ENCODE data around the gene PPP2R2C.

PPP2R2C gene

GRCh38 chr4:6322761-6323566 is 149.4 kb downstream of the PPP2R2C start:
- H3K4me3 ChIP-seq (ENCODE audit: low read depth, low read length) = no peak overlapping the region
- DNase-seq (ENCODE audit: low read depth, low spot score) = no peak
- no peak for TF ChIP-seq CTCF (IDR thresholded peaks at IDR 0.05; ENCODE audit: low read depth, low read length)
- in situ Hi-C loops (cut with HindIII; ENCODE audit: low sequenced_read_pairs) = no loop called here

GRCh38 chr4:6322067-6322760 is 150.2 kb downstream of the PPP2R2C start:
- DNase-seq (ENCODE audit: low read depth, low spot score) = no peak
- H3K4me3 ChIP-seq (ENCODE audit: low read depth, low read length) = no peak overlapping the region
- no peak for TF ChIP-seq CTCF (IDR thresholded peaks at IDR 0.05; ENCODE audit: low read depth, low read length)
- in situ Hi-C loops (cut with HindIII; ENCODE audit: low sequenced_read_pairs) = no loop called here

GRCh38 chr4:6321361-6321760 is 151.1 kb downstream of the PPP2R2C start:
- H3K4me3 ChIP-seq (ENCODE audit: low read depth, low read length) = no peak overlapping the region
- TF ChIP-seq CTCF (IDR thresholded peaks at IDR 0.05; ENCODE audit: low read depth, low read length) = no peak
- in situ Hi-C loops (cut with HindIII; ENCODE audit: low sequenced_read_pairs) = no loop called here
- no peak for DNase-seq (ENCODE audit: low read depth, low spot score)

GRCh38 chr4:6320663-6321062 is 151.8 kb downstream of the PPP2R2C start:
- no peak for DNase-seq (ENCODE audit: low read depth, low spot score)
- TF ChIP-seq CTCF (IDR thresholded peaks at IDR 0.05; ENCODE audit: low read depth, low read length) = no peak
- H3K4me3 ChIP-seq (ENCODE audit: low read depth, low read length) = no peak overlapping the region
- in situ Hi-C loops (cut with HindIII; ENCODE audit: low sequenced_read_pairs) = no loop called here

- H3K4me3 ChIP-seq (ENCODE audit: low read depth, low read length) = no peak overlapping the region
- in situ Hi-C loops (cut with HindIII; ENCODE audit: low sequenced_read_pairs) = no loop called here
- no peak for TF ChIP-seq CTCF (IDR thresholded peaks at IDR 0.05; ENCODE audit: low read depth, low read length)
- DNase-seq (ENCODE audit: low read depth, low spot score) = peak; percentile 20
Measured at GRCh38 chr4:6319530-6320150, 152.8 kb downstream of the PPP2R2C start.

- no peak overlapping the region for H3K4me3 ChIP-seq (ENCODE audit: low read depth, low read length)
- in situ Hi-C loops (cut with HindIII; ENCODE audit: low sequenced_read_pairs) = no loop called here
- no peak for TF ChIP-seq CTCF (IDR thresholded peaks at IDR 0.05; ENCODE audit: low read depth, low read length)
- no peak for DNase-seq (ENCODE audit: low read depth, low spot score)
Measured at GRCh38 chr4:6318206-6318605, 154.2 kb downstream of the PPP2R2C start.

Measured in astrocyte of the spinal cord (primary cell).